HG03469 (cell line): ENCODE data around the gene FOXD4L3.
"Not testable (repeated sequence)": the region's sequence is repeated elsewhere in the genome, so short reads cannot be mapped to it uniquely, and the experiment has no call there.

Source experiments
- ATAC-seq: cut with Tn5 transposase; IDR thresholded peaks from one replicate; pipeline ENCODE4 v1.9.1; 2021; ENCODE audit warnings: mild to moderate bottlenecking, moderate library complexity, moderate number of reproducible peaks; ENCODE audit not compliant: unreplicated experiment

FOXD4L3 gene

DNA sequence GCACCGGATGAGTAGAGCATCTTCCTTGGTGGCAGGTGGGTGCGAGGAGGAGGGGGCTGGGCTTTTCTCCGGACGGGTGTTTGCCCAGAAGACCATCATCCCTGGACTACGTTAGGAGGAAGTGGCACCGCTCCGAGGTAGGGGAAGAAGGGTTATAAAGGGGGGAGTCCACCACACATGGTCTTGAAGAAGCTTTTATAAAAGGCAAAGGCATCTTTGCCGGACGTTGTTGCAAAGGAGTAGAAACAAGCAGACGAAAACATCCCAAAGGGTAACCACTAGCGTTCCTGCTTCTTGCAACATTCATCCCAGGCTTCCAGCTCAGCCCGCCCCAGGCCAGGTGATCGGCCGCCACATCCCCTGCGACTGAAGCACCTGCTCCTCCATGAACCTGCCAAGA, at the start of gene FOXD4L3:
Gene FOXD4L3 (plus strand): TSS at position 301 of the 400 bp plus-strand sequence. CDS start 85 bp downstream, at position 386.
- not testable (repeated sequence) for ATAC-seq

DNA sequence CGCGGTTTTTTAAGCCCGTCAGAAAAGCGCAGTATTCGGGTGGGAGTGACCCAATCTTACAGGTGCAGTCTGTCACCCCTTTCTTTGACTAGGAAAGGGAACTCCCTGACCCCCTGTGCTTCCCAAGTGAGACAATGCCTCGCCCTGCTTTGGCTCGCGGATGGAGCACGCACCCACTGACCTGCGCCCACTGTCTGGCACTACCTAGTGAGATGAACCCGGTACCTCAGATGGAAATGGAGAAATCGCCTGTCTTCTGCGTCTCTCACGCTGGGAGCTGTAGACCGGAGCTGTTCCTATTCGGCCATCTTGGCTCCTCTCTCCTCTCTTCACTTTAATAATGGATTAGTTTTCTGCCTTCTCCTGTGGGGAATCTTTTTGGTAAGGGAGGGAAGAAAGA, 21.6 kb upstream of the FOXD4L3 start:
- not testable (repeated sequence) for ATAC-seq

DNA sequence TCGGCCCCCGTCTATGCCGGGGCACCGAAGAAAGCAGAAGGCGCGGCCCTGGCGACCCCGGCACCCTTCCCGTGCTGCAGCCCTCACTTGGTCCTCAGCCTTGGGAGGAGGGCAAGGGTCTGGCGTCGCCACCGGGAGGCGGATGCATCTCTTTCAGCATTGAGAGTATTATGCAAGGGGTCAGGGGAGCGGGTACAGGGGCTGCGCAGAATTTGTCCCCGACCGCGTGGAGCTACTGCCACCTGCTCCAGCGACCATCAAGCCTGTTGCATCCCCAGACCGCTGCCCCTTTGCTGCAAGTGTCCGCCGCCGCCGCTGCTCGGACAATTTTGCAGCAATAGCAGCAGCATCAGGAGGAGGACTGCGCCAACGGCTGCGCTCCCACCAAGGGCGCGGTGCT, 1.1 kb downstream of the FOXD4L3 start:
- not testable (repeated sequence) for ATAC-seq

DNA sequence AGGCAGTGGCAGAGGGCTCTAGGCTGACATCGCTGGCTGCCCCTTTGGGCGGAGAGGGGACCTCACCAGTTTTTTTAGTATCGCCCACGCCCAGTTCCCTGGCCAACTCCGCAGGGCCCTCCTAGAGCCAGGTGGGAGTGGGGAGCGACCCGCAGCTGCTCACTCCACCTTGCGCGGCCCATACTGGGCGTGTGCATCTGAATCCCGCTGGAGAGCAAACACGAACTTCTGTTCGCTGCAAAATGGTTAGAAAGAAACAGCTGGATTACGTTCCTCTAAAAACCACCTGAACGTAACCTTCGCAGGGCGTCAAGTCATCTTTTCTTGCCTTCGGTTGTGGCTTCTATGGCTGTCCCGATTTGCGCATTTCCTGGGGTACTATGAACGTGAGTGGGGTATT, 1.5 kb downstream of the FOXD4L3 start:
- not testable (repeated sequence) for ATAC-seq

DNA sequence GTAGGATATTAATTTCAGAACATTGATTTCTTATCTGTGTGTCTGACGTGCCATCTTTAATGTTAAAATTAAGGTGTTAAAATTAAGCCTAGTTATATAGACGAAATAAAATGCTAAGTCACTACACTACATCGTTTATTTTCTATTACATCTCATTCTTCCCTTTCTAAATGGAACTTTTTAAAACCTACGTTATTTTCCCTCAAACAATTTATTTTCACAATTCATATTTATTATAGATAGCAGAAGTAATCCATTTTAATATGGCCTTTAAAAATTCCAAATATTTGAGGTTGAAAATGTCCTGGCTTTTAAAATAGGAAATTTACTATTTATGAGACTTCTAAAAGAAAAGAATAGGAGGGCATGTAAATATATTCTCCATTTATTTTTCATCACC, 2.1 kb downstream of the FOXD4L3 start:
- not testable (repeated sequence) for ATAC-seq

DNA sequence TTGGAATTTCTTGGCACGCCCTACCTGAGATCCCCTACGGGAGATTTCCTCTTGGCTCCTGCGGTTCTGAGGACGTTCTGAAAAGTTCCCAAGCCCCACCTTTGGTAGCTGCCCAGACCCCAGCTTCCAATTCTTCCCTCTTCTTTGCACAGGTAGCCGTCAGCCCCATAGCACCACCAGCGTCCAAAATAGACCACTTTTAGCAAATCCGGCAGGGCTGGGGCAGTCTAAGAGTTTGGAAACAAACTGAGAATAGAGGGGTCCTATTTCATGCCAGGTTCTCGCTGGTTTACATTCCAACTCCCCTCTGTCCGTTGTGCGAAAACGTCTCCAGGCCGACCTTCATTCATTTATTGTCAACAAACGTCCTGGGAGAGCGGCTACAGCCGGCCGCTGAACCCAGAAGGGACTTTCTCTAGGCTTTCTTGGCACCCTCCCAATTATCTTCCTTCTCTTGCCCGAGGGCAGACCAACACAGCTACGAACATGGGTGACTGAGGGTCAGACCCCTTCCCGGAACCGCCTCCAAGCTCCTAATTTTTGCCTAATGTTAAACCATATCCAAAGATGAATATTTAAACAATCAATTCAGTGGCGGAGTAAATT, 3.1 kb downstream of the FOXD4L3 start:
- ATAC-seq: not testable (repeated sequence)

DNA sequence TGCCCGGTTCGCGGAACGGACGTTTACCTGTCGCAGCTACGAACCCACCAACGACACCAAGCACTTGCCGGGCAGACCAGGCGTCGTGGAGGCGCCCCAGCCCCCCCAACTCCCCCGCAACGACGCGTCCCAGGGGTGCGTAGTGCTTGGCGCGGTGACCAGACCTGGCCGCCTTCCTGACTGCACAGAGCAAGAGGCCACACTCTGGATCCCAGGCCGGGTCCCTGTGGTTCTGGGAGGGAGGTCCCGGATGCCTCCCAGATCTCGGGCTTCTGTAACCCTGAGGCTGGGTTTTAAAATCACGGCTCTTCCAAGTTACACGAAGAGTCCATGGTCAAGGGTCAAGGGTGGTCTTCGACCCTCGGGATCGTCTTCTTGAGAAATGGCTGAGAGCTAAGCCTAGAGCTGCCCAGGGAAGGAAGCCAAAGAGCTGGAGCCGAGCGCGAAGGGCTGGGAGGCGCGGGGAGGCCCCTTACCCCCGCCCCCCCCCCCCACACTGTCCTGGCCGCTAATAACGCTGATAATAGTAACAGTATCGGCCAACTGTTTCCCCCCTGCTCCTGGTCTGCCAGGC, 3.8 kb downstream of the FOXD4L3 start:
- not testable (repeated sequence) for ATAC-seq

DNA sequence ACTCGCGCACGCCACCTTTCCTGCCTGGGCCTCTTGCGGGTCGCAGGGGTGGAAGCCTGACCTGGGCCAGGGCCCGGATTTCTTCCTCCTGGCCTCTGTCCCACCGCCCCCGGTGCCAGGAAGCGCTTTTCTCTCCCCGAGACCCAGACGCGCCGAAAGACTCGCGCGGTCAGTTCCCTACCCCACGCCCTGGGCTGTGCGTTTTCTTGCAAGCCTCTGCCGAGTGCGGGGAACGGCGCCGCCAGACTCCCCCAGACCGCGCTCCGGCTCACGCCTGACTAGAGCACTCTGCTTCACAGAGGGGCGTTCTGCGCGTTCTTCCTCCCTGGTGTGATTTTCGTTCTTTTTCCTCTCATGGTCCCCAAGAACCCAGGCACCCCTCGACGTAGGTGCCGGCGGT, 4.5 kb downstream of the FOXD4L3 start:
- not testable (repeated sequence) for ATAC-seq

DNA sequence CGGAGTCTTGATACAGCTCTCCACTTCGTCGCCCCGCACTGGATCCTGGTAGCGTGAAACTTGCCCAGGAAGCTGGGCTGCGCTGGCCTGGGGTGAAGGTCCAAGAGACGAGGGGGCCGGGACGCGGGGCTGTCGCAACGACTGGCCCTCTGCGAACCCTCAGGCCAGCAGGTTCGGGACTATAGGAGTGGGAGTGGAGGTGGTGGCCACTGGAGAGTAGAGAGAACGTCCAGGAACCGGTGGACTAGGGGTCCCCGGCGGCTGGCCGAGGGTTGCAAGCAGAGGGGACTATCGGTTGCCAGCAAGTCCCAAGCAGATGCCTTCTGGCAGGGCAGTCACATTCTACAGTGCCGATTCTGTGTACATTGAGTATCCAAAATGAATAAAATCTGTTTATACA, 5.0 kb downstream of the FOXD4L3 start:
- ATAC-seq: not testable (repeated sequence)

DNA sequence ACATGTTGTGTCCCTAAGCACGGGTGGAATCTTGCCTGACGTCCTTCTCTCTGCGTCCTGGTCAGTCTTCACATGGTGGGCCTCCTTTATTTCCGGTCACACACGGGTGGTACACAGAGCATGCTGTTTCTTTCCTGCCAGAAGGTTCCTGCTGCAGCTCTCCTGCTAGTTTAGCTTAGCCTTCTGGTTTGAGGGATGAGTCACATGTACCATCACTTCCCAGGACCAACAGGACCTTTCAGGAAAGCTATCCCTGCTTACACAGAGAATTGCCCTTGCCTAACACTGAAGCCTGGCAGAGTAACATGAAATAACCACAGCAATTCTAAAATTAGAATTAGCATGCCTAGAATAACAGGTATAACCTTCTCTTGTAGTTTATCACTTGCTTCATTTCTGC, 8.5 kb downstream of the FOXD4L3 start:
- not testable (repeated sequence) for ATAC-seq

DNA sequence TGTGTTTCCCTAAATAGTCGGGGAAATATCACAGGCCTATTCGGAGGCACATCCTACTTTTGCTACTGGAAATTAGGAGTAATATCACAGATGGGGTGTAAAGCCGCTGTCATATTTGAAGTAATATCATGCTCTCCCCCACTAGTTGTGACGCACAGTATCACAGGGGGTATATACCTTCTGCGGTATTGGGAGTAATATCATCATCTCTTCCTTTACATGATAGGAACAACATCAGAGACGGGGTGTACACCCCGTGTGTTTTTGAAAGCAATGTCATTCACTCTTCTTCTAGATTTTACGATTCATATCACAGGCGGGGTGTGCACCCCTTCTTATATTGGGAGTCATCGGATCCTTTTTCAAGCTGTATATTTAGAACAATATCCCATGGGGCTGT, 15.5 kb downstream of the FOXD4L3 start:
- ATAC-seq: not testable (repeated sequence)

DNA sequence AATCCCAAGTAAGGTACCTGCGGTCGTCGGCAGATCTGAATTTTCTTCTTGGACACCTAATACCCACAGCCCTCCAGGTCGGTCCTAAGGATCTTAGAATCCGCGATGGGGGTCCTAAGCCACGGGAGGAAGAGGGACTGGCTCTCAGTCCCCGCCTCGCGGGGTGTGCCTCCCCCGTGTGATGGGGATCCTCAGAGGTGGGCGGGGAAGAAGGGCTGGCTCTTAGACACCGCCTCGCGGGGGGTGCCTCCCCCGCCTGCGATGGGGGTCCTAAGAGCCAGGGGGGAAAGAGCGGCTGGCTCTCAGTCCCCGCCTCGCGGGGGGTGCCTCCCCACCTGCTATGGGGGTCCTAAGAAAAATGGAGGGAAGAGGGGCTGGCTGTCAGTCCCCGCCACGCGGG, 21.1 kb downstream of the FOXD4L3 start:
- ATAC-seq: not testable (repeated sequence)

DNA sequence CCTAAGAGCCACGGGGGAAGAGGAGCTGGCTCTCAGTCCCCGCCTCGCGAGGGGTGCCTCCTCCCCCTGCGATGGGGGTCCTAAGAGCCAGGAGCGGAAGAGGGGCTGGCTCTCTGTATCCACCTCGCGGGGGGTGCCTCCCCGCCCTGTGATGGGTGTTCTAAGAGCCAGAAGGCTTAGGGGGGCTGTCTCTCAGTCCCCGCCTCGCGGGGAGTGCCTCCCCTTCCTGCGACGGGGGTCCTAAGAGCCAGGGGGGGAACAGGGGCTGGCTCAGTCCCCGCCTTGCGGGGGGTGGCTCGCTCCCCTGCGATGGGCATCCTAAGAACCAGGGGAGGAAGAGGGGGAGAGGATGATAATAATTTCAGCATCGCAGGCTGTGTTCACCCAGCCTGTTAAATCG, 21.9 kb downstream of the FOXD4L3 start:
- ATAC-seq: not testable (repeated sequence)

DNA sequence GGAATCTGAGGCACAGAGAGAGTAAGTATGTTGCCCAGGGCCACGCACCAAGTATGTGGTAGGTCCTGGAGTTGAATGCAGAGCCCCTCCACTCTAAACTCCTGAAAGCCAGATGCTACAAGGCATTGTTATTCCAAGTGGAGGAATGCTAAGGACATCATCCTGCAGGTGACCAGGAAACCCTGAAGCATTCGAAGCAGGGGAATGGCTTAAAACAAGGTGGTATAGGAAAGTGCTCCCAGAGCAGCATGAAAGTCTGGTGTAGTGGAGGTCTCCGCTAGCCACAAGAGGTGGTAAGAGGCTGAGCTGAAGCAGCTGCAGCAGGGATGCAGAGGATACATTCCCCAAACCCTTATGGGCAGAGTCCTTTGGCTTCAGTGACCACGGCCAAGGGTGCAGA, 26.4 kb downstream of the FOXD4L3 start:
- not testable (repeated sequence) for ATAC-seq

DNA sequence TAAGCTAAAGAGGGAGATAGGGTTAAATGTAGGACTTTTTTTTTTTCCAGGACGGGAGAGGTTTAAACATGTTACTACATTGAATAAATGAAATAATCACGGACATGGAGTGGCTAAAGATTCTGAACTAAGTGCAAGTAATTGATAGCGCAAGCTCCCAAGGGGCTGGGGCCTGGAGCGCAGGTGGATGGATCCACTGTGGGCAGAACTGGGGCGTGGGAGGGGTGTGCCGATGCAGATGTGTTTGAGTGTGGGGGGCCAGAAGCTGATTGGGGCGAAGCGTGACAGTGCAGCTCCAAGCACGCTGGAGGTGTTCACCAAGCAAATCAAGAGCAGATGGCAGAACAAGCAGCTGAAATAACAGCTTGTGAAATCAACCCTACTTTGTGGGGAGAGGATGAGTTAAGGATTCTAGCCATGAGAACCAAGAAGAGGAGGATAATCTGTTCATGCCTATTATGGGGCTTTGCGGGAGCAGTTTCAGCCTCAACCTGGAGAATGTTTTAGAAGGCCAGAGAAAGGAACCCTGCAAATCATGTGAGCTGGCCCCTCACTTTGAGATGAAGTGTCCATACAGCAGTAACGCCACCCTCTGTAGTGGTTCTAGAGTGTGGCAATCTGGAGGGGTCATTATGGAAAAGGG, 28.0 kb downstream of the FOXD4L3 start:
- ATAC-seq: not testable (repeated sequence)

DNA sequence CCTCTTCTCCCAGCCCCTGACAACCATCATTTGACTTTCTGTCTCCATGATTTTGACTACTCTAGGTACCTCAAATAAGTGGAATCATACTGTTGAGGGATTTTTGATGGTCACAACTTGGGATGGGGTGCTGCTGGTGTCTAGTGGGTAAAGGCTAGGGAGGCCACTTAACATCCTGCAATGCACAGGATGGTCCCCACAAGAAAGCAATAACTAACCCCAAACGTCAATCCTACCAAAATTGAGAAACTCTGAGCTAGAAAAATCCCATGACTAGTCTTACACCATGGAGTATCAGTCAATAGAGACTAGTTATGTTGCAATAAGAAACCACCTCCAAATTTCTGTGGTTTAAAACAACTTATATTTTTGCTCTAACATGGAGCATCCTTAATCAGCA, 29.5 kb downstream of the FOXD4L3 start:
- not testable (repeated sequence) for ATAC-seq

DNA sequence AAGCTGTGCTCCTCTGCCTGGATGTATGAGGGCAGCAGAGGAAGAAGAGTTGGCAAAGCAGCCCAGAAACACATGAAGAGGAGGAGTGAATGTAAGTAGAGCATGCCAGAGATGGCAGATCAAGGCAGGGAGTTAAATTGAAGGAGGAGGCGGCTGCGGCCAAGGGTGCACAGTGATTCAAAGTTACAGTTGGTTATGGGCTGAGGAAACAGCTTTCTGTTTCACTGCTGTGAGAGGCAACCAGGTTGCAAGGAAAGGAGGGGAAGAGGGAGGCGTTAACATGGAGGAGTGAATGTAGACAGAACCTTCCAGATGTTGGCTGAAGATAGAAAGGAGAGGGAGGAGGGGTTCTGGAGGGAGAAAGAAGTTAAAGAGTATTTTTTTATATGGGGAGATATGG, 33.3 kb downstream of the FOXD4L3 start:
- not testable (repeated sequence) for ATAC-seq

DNA sequence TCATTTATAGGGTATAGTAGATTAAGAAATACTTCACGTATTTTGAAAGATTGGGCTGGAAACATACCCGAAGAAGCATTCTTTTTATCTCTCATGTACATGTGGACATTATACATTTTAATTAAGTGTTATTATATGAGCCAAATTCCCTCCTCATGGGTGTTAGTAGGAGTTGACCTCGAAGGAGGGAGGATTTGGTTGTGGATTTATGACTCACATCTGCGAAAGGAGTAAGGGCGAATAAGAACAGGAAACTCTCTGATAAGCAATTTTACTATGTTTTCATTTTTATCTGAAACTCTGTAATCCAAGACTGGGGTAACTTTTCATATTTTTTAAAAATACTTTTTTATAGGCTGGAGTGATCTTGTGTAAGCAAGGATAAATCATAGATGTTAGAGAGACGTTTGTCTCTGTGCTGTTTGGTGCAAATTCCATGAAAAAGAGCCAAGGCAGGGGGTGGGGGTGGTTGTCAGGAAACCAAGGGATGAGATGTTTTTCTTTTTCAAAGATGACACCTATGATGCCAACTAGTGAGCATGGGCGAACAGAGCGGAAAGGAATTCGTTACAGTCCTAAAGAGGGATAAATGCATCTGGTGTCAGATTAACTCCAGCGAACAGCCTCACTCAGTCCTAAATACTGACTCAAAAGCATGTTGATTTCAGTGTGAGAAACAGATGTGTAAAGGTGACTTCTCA, 34.1 kb downstream of the FOXD4L3 start:
- not testable (repeated sequence) for ATAC-seq

DNA sequence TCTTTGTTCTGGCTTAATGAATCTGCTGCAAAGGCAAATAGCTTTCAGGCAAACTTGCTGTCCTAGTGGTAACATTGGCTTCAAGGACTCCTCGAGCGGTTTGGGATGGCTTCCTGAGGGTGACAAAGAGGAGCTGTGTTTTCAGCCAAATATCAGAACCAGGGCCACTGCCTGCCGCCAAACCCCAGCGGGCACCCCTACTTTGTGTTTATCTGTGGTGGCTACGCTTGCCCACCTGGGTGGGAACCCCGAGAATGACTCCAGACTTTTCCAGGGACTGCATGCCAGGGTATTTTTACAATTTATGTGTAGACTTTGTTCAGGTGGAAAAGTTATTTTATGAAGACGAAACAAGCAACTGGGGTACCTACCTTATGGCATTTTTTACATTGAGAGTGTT, 35.3 kb downstream of the FOXD4L3 start:
- not testable (repeated sequence) for ATAC-seq

DNA sequence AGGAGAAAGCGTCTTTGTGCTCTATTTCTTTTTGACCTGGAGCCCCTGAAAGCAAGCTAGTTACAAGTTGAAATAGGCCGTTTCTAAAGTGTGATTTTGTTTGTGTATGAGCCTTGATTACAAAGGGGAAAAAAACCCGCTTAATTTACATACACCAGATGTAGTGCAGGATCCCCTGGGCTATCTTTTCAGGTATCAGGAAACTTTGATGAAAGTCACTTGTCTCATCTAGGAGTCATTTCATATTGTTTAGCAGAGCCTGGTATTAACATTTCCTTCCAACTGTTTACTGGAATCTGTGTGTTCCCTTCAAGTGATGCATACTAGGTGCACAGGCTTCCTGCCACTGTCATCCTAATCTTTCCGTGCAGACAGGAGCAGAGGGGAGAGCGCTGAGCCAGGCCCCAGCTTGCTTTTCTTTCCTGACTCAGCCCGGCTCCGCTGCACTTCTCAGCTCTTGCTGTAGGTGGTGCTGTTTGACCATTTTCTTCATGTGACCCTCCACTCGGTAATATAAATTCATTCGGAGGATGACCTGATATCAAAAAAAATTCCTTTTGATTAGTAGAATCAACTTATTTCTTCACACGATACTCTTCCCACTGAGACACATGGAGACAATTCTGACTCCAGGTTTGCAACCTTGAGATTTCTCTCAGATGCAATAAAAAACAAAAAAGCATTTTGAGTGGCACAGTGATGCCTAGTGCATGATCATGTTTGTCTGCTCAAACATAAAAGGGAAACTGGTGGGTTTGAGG, 39.8 kb downstream of the FOXD4L3 start:
- not testable (repeated sequence) for ATAC-seq

DNA sequence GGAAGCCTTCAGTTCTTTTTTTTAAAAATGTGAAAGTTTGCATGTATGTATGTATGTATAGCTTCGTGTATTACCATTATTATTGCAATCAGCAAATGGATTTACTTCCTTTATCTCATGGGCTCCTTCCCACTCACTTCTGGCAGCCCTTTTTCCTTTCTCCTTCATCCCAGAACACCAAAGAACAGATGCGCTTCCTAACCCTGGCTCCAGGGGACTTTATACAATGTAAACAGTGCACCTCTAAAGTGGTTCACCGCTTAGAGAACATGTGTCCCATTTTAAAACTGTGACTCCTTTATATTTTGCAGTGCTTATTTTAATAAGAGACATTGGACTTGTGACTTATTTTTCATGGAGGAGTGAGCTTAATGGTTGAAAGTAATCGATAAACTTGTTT, 40.6 kb downstream of the FOXD4L3 start:
- not testable (repeated sequence) for ATAC-seq
